NB4 (cell line): ENCODE measurements around the gene CHST8.

ENCODE experiments used
- POLR2A ChIP-seq: IDR thresholded peaks from 2 replicates; pipeline ENCODE4 v1.6.1; 2011; ENCODE audit warnings: mild to moderate bottlenecking; ENCODE audit not compliant: insufficient read length; ENCODE audit errors: extremely low read depth
- TF ChIP-seq, protein P1 (sequence below): IDR thresholded peaks from one replicate; pipeline ENCODE4 v1.5.1; 2012; ENCODE audit warnings: low read depth, low read length

DNA sequence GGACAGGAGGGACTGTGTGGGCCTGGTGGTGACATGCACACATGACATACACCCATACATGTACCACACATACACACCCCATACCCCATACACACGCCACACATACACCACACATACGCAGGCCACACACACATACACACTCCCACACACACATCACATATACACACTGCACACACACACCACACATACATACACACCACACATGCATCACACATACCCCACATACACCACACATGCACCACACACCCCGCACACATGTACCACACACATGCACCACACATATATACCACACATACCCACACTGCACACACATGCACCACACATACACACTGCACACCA lies 98.4 kb downstream of the CHST8 start:
- TF ChIP-seq, protein P1, sequence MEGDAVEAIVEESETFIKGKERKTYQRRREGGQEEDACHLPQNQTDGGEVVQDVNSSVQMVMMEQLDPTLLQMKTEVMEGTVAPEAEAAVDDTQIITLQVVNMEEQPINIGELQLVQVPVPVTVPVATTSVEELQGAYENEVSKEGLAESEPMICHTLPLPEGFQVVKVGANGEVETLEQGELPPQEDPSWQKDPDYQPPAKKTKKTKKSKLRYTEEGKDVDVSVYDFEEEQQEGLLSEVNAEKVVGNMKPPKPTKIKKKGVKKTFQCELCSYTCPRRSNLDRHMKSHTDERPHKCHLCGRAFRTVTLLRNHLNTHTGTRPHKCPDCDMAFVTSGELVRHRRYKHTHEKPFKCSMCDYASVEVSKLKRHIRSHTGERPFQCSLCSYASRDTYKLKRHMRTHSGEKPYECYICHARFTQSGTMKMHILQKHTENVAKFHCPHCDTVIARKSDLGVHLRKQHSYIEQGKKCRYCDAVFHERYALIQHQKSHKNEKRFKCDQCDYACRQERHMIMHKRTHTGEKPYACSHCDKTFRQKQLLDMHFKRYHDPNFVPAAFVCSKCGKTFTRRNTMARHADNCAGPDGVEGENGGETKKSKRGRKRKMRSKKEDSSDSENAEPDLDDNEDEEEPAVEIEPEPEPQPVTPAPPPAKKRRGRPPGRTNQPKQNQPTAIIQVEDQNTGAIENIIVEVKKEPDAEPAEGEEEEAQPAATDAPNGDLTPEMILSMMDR: no peak
- TF ChIP-seq POLR2A: no peak
